Right lobe of liver (tissue), 6 donors: ENCODE measurements around the gene RSPH10B2. TPM values are rescaled to one million over a fixed set of nuclear protein-coding genes. Genes with fewer than 3 reads are reported as not detected.
"Not testable (repeated sequence)": the region's sequence is repeated elsewhere in the genome, so short reads cannot be mapped to it uniquely, and the experiment has no call there.

Experiments
- ATAC-seq, 4 donors: fragments of 200-7000 bp; cut with Tn5 transposase; one replicate each; pipeline ENCODE4 v1.9.1; 2020; ENCODE audit warnings: mild to moderate bottlenecking in 4 of 4, moderate library complexity in 4 of 4
- DNase-seq, 3 donors: peaks; one replicate each; pipeline ENCODE4 v3.0.0-alpha.2; 2020
- H3K27ac ChIP-seq, 3 donors: fragments of 200-600 bp; one replicate each; pipeline ENCODE4 v1.8.0; 2022
- H3K27me3 ChIP-seq, 2 donors: fragments of 200-600 bp; one replicate each; pipeline ENCODE4 v1.8.0; 2022
- H3K36me3 ChIP-seq, 4 donors: fragments of 200-600 bp; sonication (generic) in 1 of 4; one replicate each; pipeline versions ENCODE4 v1.5.1 to v1.8.0; 2017 to 2022; ENCODE audit warnings: control low read depth in 1 of 4
- H3K4me1 ChIP-seq, 4 donors: fragments of 200-600 bp; sonication (generic) in 1 of 4; one replicate each; pipeline versions ENCODE4 v1.5.1 to v1.8.0; 2017 to 2022; ENCODE audit warnings: control low read depth in 1 of 4
- H3K4me3 ChIP-seq, 3 donors: fragments of 200-600 bp; one replicate each; pipeline ENCODE4 v1.8.0; 2022
- H3K9me3 ChIP-seq, 4 donors: fragments of 200-600 bp; sonication (generic) in 1 of 4; one replicate each; pipeline versions ENCODE4 v1.5.1 to v1.8.0; 2017 to 2022; ENCODE audit warnings: control low read depth in 1 of 4
- POLR2A ChIP-seq: fragments of 450-650 bp; IDR thresholded peaks from one replicate; pipeline ENCODE4 v1.6.1; 2017; ENCODE audit warnings: antibody characterized with exemption, mild to moderate bottlenecking
- WGBS: methylation state at CpG from one replicate; pipeline ENCODE4 v1.1.6; 2018; ENCODE audit warnings: low coverage, low lambda C conversion rate; ENCODE audit not compliant: insufficient coverage; ENCODE audit errors: missing lambda C conversion rate; 5-methylcytosine and 5-hydroxymethylcytosine counted together
- intact Hi-C, 2 donors: fragments of 100-400 bp; cut with DNase I; formaldehyde crosslinking; loops; one replicate each; pipeline versions ENCODE4 v1.11.2 to v1.14.1; 2022
- total RNA-seq, 6 experiments: library from RNA; depleted of rRNA in 2 of 6; stranded (reverse); fragments of >200 nt in 2 of 6; fragmentation: NEBNext Ultra II Directional in 3 of 6; extraction: Animal tissue kit (Norgen Biotek cat#: 25700) in 3 of 6; gene quantifications; one replicate each; pipeline versions ENCODE4 v1.1.0 to v1.2.4, GENCODE V29; 2016 to 2023
- TF ChIP-seq, protein P1 (sequence below), 4 donors: fragments of 200-600 bp in 3 of 4; fragments of 450-650 bp in 1 of 4; IDR thresholded peaks; one replicate each; pipeline versions ENCODE4 v1.5.1 to v1.8.0; 2016 to 2022; ENCODE audit warnings: antibody characterized with exemption in 4 of 4, mild to moderate bottlenecking in 2 of 4
- donor health status: DM: no; HTN: yes; CAD: no.
- donor health status: DM: no; HTN: no; CAD: no.
- donor health status: DM: no; HTN: no; CAD: no.
- donor health status: DM: no; HTN: yes; CAD: no.
- donor health status: DM: no; HTN: yes; CAD: no.

Gene RSPH10B2
- total RNA-seq, 6 experiments from 2014 or later: 0.09 to 0.22 (median 0.14) TPM; not detected in 2

DNA sequence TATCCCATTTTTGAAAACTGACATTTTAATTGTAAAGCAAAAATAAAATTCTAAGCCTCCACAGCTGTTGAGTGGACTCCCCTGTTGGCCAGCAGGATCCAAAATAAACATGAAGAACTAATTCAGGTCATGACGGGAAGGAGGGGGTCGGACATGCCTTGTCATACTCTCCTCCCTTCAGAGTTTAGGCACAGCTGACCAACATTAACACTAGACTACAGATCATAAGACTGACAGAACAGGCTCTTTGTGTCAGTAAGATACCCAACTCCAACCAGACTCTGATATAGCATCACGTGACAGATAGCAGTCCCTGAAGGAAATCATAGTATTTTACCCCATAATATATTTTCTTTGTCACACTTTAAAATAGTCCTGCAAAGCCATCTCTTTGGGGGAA lies 26.2 kb upstream of the RSPH10B2 start:
- DNase-seq (no peak), ATAC-seq (no peak)
- TF ChIP-seq POLR2A: no peak
- TF ChIP-seq, protein P1, sequence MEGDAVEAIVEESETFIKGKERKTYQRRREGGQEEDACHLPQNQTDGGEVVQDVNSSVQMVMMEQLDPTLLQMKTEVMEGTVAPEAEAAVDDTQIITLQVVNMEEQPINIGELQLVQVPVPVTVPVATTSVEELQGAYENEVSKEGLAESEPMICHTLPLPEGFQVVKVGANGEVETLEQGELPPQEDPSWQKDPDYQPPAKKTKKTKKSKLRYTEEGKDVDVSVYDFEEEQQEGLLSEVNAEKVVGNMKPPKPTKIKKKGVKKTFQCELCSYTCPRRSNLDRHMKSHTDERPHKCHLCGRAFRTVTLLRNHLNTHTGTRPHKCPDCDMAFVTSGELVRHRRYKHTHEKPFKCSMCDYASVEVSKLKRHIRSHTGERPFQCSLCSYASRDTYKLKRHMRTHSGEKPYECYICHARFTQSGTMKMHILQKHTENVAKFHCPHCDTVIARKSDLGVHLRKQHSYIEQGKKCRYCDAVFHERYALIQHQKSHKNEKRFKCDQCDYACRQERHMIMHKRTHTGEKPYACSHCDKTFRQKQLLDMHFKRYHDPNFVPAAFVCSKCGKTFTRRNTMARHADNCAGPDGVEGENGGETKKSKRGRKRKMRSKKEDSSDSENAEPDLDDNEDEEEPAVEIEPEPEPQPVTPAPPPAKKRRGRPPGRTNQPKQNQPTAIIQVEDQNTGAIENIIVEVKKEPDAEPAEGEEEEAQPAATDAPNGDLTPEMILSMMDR (IDR thresholded peaks at IDR 0.05): no peak
- whole genome bisulfite sequencing: 70% methylated on average over 3 of the region's 3 CpGs
- intact Hi-C loops: no loop called here
- H3K36me3 ChIP-seq: no peaks in the 10 kb centered on the region
- H3K4me1 ChIP-seq: peaks cover 0 to 5% (median 0%) of the 10 kb centered on the region in 4 donors
- no peaks in the 10 kb centered on the region for H3K9me3 ChIP-seq
- no peak overlapping the region for H3K27ac ChIP-seq
- H3K27me3 ChIP-seq: no peaks in the 10 kb centered on the region
- H3K4me3 ChIP-seq: no peak overlapping the region

DNA sequence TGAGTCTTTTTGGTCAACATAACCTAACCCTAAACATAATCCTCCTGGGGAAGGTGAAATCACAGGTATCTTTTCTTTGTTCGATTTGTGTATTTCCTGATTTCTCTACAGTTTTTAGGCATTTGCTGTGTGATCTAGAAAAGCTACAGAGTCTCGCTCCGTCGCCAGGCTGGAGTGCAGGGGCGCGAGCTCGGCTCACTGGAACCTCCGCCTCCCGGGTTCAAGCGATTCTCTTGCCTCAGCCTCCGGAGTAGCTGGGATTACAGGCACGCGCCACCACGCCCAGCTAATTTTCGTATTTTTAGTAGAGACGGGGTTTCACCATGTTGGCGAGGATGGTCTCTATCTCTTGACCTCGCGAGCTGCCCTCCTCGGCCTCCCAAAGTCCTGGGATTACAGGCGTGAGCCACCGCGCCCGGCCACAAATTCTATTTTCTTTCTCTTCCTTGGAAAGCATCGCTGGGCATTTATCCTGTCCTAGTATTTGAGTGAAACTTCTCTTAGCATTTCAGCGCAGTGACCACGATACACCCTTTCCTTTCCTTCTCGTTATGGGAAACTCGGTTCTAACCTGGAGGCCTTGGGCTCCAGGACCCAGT lies 24.9 kb upstream of the RSPH10B2 start:
- H3K4me1 ChIP-seq, intact Hi-C loops, DNase-seq, ATAC-seq, H3K9me3 ChIP-seq, H3K27me3 ChIP-seq: not testable (repeated sequence)
- peak overlapping the region; percentile 82 to 98 (median 87) for H3K4me3 ChIP-seq
- peak overlapping the region; percentile 65 to 81 (median 66) for H3K27ac ChIP-seq
- H3K36me3 ChIP-seq: peaks cover 0 to 10% (median 4%) of the 10 kb centered on the region in 4 donors
- WGBS: 62% methylated on average over 27 of the region's 29 CpGs

- peak; percentile 59 for TF ChIP-seq POLR2A
- TF ChIP-seq, protein P1 (IDR thresholded peaks at IDR 0.05): no peak
- H3K4me3 ChIP-seq: peak overlapping the region; percentile 82 to 98 (median 87)
- DNase-seq (peak; percentile 95 to 97 (median 96)), ATAC-seq (peak; percentile 99 to 100 (median 100))
- intact Hi-C loops: no loop called here
- H3K4me1 ChIP-seq: peaks cover 0 to 5% (median 0%) of the 10 kb centered on the region in 4 donors
- no peaks in the 10 kb centered on the region for H3K27me3 ChIP-seq
- H3K27ac ChIP-seq: peak overlapping the region; percentile 65 to 81 (median 66)
- WGBS: 5% methylated on average over 9 of the region's 66 CpGs
- peaks cover 0 to 14% (median 8%) of the 10 kb centered on the region in 4 donors for H3K36me3 ChIP-seq
- H3K9me3 ChIP-seq: no peaks in the 10 kb centered on the region
Observed at GRCh38 chr7:6729492-6730342, 24.2 kb upstream of the RSPH10B2 start.

DNA sequence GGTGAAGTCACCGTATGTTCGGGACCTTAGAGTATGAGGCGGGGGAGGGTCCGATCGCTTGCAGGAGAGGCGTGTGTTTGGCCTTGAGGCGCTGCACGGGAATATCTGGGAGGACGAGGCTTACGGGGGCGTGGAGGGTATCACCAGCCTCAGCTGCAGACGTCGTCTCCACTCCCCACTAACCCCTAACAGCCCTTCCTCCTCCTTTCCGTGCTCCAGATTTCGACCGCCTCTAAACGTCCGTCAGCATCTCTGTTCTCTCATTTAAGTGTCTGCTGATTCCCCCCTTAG lies 23.6 kb upstream of the RSPH10B2 start:
- H3K4me1 ChIP-seq: peaks cover 0 to 5% (median 0%) of the 10 kb centered on the region in 4 donors
- TF ChIP-seq POLR2A: no peak
- TF ChIP-seq, protein P1 (IDR thresholded peaks at IDR 0.05): no peak
- DNase-seq (no peak), ATAC-seq (peak in 2 of 4 donors; percentile 13 to 34)
- peak overlapping the region; percentile 82 to 98 (median 87) for H3K4me3 ChIP-seq
- peaks cover 0 to 20% (median 10%) of the 10 kb centered on the region in 4 donors for H3K36me3 ChIP-seq
- peak overlapping the region; percentile 65 to 81 (median 66) for H3K27ac ChIP-seq
- H3K9me3 ChIP-seq: no peaks in the 10 kb centered on the region
- intact Hi-C loops: no loop called here
- WGBS: 8% methylated on average over 17 of the region's 18 CpGs
- no peaks in the 10 kb centered on the region for H3K27me3 ChIP-seq

DNA sequence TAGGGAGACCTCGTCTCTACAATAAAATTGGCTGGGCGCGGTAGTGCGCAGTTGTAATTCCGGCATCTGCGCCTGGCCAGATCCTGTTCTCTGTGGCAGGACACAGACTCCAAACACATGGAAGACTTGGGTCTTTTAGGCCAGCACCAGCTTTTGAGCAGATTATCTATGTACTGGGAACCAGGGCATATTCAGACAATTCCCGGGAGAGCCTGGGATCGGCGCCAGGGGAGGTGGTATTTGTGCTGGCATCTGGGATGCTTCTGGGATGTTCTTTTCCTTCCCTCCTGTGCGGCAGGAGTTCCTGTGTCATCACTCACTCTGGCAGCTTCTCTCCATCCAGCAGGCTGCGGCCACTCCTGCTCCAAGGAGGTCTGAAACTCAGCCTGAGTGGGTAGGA lies 15.5 kb upstream of the RSPH10B2 start:
- H3K4me1 ChIP-seq, H3K9me3 ChIP-seq, DNase-seq, H3K4me3 ChIP-seq, intact Hi-C loops, H3K27ac ChIP-seq, H3K27me3 ChIP-seq: not testable (repeated sequence)
- H3K36me3 ChIP-seq: peaks cover 0 to 50% (median 21%) of the 10 kb centered on the region in 4 donors
- peak in 1 of 4 donors; percentile 13 for ATAC-seq
- WGBS: no CpG with 5 or more reads among the region's 11 CpGs

DNA sequence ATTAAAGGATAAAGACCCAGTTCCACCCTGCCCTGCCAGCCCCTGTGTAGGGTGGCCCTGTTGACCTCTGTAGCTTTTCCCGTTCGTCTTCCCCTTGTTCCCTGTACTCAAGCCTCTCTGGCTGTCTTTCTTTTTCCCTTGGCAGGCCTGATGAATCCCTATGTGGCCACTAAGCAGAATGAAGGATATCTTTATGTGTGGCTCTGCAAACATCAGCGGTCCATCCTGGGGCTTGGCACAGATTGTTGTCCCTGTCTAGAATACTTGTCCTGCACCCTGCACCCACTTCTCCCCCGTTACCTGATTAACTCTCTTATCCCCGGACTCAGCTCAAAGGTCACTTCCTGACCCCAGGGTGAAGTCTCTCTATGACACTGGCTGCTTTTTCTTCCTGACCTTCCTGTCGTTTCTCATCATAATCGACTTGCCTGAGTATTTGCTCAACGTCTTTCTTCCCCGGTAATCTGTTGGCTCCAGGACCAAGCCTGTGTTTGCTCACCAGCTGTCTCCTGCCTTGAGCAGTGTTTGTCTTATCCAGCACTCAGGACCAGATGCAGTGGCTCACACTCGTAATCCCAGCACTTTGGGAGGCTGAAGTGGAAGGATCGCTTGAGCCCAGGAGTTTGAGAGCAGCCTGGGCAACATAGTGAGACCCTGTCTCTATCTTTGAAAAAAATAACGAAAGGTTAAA lies 9.3 kb upstream of the RSPH10B2 start:
- 71% methylated on average over 1 of the region's 12 CpGs for WGBS
- H3K27ac ChIP-seq, H3K9me3 ChIP-seq, intact Hi-C loops, H3K27me3 ChIP-seq, H3K4me1 ChIP-seq, H3K4me3 ChIP-seq, DNase-seq: not testable (repeated sequence)
- H3K36me3 ChIP-seq: peaks cover 0 to 18% (median 4%) of the 10 kb centered on the region in 4 donors
- ATAC-seq: peak; percentile 54 to 67 (median 60)

- ATAC-seq, H3K27ac ChIP-seq, H3K4me3 ChIP-seq, DNase-seq, H3K27me3 ChIP-seq, H3K4me1 ChIP-seq, intact Hi-C loops, H3K9me3 ChIP-seq, H3K36me3 ChIP-seq: not testable (repeated sequence)
- WGBS: 96% methylated on average over 5 of the region's 12 CpGs
Observed at GRCh38 chr7:6749335-6749734, 4.6 kb upstream of the RSPH10B2 start.

DNA sequence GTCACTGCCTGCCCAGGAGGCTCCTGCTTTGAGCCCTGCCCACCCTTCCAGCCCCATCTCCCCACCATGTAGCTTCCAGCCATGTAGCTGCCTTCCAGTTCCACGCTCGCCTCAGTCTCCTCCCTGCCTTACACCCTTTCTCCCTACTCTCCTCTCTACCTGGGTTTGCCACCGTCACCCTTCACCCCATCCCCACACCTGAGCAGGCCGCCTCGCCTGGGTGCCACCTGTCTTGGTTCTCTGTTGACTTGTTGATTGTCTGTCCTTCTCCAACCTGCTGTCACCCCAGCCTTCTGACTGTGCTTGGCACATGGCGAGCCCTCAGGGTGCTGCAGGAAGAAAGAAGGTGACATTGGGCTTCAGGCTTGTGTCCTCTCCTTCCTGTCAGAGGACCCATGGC lies 3.7 kb upstream of the RSPH10B2 start:
- 93% methylated on average over 4 of the region's 6 CpGs for WGBS

More for the DNA sequence above, 3.7 kb upstream of the RSPH10B2 start:
- H3K4me3 ChIP-seq, intact Hi-C loops, H3K36me3 ChIP-seq, H3K27me3 ChIP-seq, H3K9me3 ChIP-seq, H3K27ac ChIP-seq, DNase-seq, H3K4me1 ChIP-seq: not testable (repeated sequence)
- peak in 1 of 4 donors; percentile 10 for ATAC-seq
